H1 (cell line): Measurements from ENCODE around the gene CREB3L4. TPM values are rescaled to one million over a fixed set of nuclear protein-coding genes. Genes with fewer than 3 reads are reported as not detected.

Experiments
- CTCF ChIA-PET: fragments of 300-600 bp; sonication (Branson Sonifier 250); formaldehyde crosslinking; loops from one replicate; lab custom pipeline; 2021; ENCODE audit not compliant: partially characterized antibody; lab: Charles Lee
- POLR2A ChIA-PET: fragments of 300-600 bp; sonication (Branson Sonifier 250); formaldehyde crosslinking; loops from one replicate; lab custom pipeline; 2021; ENCODE audit warnings: inconsistent platforms; ENCODE audit not compliant: partially characterized antibody; lab: Charles Lee
- DNase-seq, 2 experiments: peaks; one replicate each; pipeline versions ENCODE4 v3.0.0 to v3.0.0-alpha.2; 2010 to 2022; ENCODE audit warnings: low spot score in 2 of 2, low read depth in 1 of 2, mixed read lengths in 1 of 2
- FAIRE-seq: peaks from 2 replicates; lab custom pipeline; 2011; peaks lifted over from hg19 to GRCh38; lab: Jason Lieb, UNC
- H2AFZ ChIP-seq: 2 replicates; pipeline ENCODE4 v1.8.1; 2012; ENCODE audit warnings: low read length, inconsistent platforms
- H2AK5ac ChIP-seq: 2 replicates; pipeline ENCODE4 v1.6.1; 2013; ENCODE audit warnings: low read depth, low read length
- H2BK120ac ChIP-seq: replicated peaks from 2 replicates; pipeline ENCODE3; 2013; ENCODE audit warnings: low read depth, low read length, inconsistent platforms
- H2BK12ac ChIP-seq: 2 replicates; pipeline ENCODE4 v1.6.1; 2013; ENCODE audit warnings: low read depth, low read length
- H2BK15ac ChIP-seq: 2 replicates; pipeline ENCODE4 v1.6.1; 2013; ENCODE audit warnings: low read length
- H2BK20ac ChIP-seq: 2 replicates; pipeline ENCODE4 v1.6.1; 2013; ENCODE audit warnings: low read length
- H2BK5ac ChIP-seq: 2 replicates; pipeline ENCODE4 v1.6.1; 2013; ENCODE audit warnings: low read depth, low read length
- H3K14ac ChIP-seq: 2 replicates; pipeline ENCODE4 v1.6.1; 2013; ENCODE audit warnings: inconsistent platforms; ENCODE audit not compliant: insufficient read length
- H3K18ac ChIP-seq: 2 replicates; pipeline ENCODE4 v1.6.1; 2013; ENCODE audit warnings: low read length; ENCODE audit errors: extremely low read depth
- H3K23ac ChIP-seq: 2 replicates; pipeline ENCODE4 v1.6.1; 2013; ENCODE audit warnings: inconsistent platforms; ENCODE audit not compliant: insufficient read length
- H3K23me2 ChIP-seq: 2 replicates; pipeline ENCODE4 v1.6.1; 2013; ENCODE audit warnings: low read depth, low read length
- H3K27ac ChIP-seq: 2 replicates; pipeline ENCODE4 v1.6.1; 2011; ENCODE audit warnings: low read depth, low read length, inconsistent platforms
- H3K27me3 ChIP-seq, 4 experiments: replicated peaks in 1 of 4; 1 replicate in 1 of 4; 2 replicates in 3 of 4; pipeline versions ENCODE4 v1.6.1 to v1.8.1; 2011 to 2013; ENCODE audit warnings: low read length in 3 of 4, mild to moderate bottlenecking in 3 of 4, inconsistent platforms in 2 of 4, mixed read lengths in 2 of 4, moderate library complexity in 1 of 4; ENCODE audit not compliant: control insufficient read depth in 3 of 4, insufficient read depth in 3 of 4; ENCODE audit errors: extremely low read depth in 1 of 4
- H3K36me3 ChIP-seq, 4 experiments: 2 replicates each; pipeline versions ENCODE4 v1.6.1 to v1.8.1; 2011 to 2013; ENCODE audit warnings: mild to moderate bottlenecking in 4 of 4, low read length in 3 of 4, moderate library complexity in 2 of 4, control low read depth in 1 of 4, inconsistent platforms in 1 of 4; ENCODE audit not compliant: insufficient read depth in 4 of 4, control insufficient read depth in 2 of 4
- H3K4ac ChIP-seq: replicated peaks from 2 replicates; pipeline ENCODE3; 2013; ENCODE audit warnings: low read length, low read depth, mixed read lengths, inconsistent platforms; ENCODE audit not compliant: insufficient read length
- H3K4me1 ChIP-seq, 4 experiments: replicated peaks in 1 of 4; 1 replicate in 1 of 4; 2 replicates in 3 of 4; pipeline versions ENCODE4 v1.6.1 to v1.8.1; 2011 to 2013; ENCODE audit warnings: low read length in 3 of 4, inconsistent platforms in 2 of 4, mixed read lengths in 1 of 4; ENCODE audit not compliant: insufficient read depth in 4 of 4, control insufficient read depth in 3 of 4
- H3K4me2 ChIP-seq, 2 experiments: 2 replicates each; pipeline versions ENCODE4 v1.6.1 to v1.8.1; 2011 to 2013; ENCODE audit warnings: low read depth in 2 of 2, low read length in 2 of 2, control low read depth in 1 of 2, inconsistent platforms in 1 of 2, mild to moderate bottlenecking in 1 of 2; ENCODE audit not compliant: insufficient read depth in 1 of 2
- H3K4me3 ChIP-seq, 4 experiments: fragments of 200-600, 300-600 bp in 1 of 4; sonication (generic), shearing (Covaris generic), sonication (Bioruptor Twin) in 1 of 4; 2 replicates each; pipeline versions ENCODE4 v1.5.1 to v1.8.1; 2011 to 2016; ENCODE audit warnings: low read length in 4 of 4, low read depth in 3 of 4, control low read depth in 2 of 4, inconsistent platforms in 2 of 4, mild to moderate bottlenecking in 2 of 4, mixed read lengths in 1 of 4, moderate library complexity in 1 of 4; ENCODE audit not compliant: insufficient read depth in 2 of 4; ENCODE audit errors: extremely low read depth in 1 of 4
- H3K56ac ChIP-seq: replicated peaks from 2 replicates; pipeline ENCODE3; 2013; ENCODE audit warnings: low read depth, mild to moderate bottlenecking, mixed read lengths, low read length, inconsistent platforms; ENCODE audit not compliant: insufficient read length
- H3K79me1 ChIP-seq: 2 replicates; pipeline ENCODE4 v1.6.1; 2013; ENCODE audit warnings: low read depth, low read length, control low read depth
- H3K79me2 ChIP-seq, 2 experiments: 2 replicates each; pipeline versions ENCODE4 v1.6.1 to v1.8.1; 2012 to 2013; ENCODE audit warnings: low read length in 2 of 2, mild to moderate bottlenecking in 2 of 2, inconsistent platforms in 1 of 2; ENCODE audit not compliant: insufficient read depth in 2 of 2, control insufficient read depth in 1 of 2
- H3K9ac ChIP-seq, 4 experiments: replicated peaks in 1 of 4; 1 replicate in 1 of 4; 2 replicates in 3 of 4; pipeline versions ENCODE4 v1.6.1 to v1.8.1; 2011 to 2013; ENCODE audit warnings: low read depth in 3 of 4, low read length in 3 of 4, control low read depth in 2 of 4, mild to moderate bottlenecking in 2 of 4, moderate library complexity in 2 of 4, inconsistent platforms in 1 of 4; ENCODE audit errors: extremely low read depth in 1 of 4
- H3K9me3 ChIP-seq, 2 experiments: 2 replicates each; pipeline versions ENCODE4 v1.6.1 to v1.8.1; 2012 to 2013; ENCODE audit warnings: mild to moderate bottlenecking in 2 of 2, moderate library complexity in 2 of 2, control low read depth in 1 of 2, inconsistent platforms in 1 of 2, low read depth in 1 of 2, low read length in 1 of 2, mixed read lengths in 1 of 2; ENCODE audit not compliant: insufficient read depth in 2 of 2
- H4K20me1 ChIP-seq, 2 experiments: replicated peaks in 1 of 2; 2 replicates each; pipeline versions ENCODE3 to v1.8.1; 2011 to 2013; ENCODE audit warnings: inconsistent platforms in 2 of 2, low read length in 2 of 2, mild to moderate bottlenecking in 1 of 2; ENCODE audit not compliant: insufficient read depth in 2 of 2, control insufficient read depth in 1 of 2
- H4K5ac ChIP-seq: 2 replicates; pipeline ENCODE4 v1.6.1; 2013; ENCODE audit warnings: low read length, low read depth, mixed read lengths, inconsistent platforms; ENCODE audit not compliant: insufficient read length
- H4K8ac ChIP-seq: 2 replicates; pipeline ENCODE4 v1.8.0; 2013; ENCODE audit warnings: mild to moderate bottlenecking, moderate library complexity, low read length, inconsistent platforms; ENCODE audit not compliant: insufficient read depth; ENCODE audit errors: extremely low read depth
- H4K91ac ChIP-seq: replicated peaks from 2 replicates; pipeline ENCODE3; 2013; ENCODE audit warnings: low read length, mixed read lengths, inconsistent platforms; ENCODE audit not compliant: insufficient read length
- JUND ChIP-seq: IDR thresholded peaks from 2 replicates; pipeline ENCODE4 v1.6.1; 2011; ENCODE audit warnings: mild to moderate bottlenecking, improper control_type of control experiment, low read length
- POLR2AphosphoS5 ChIP-seq: IDR thresholded peaks from 2 replicates; pipeline ENCODE4 v1.6.1; 2011; ENCODE audit warnings: low read depth, low read length
- TCF12 ChIP-seq: IDR thresholded peaks from 2 replicates; pipeline ENCODE4 v1.6.1; 2011; ENCODE audit warnings: low read depth, mild to moderate bottlenecking, low read length
- WGBS, 2 experiments: shearing (Covaris generic) in 1 of 2; methylation state at CpG; one replicate each; pipeline versions ENCODE4 v1.1.6 to v1.1.7; 2013 to 2015; ENCODE audit warnings: low lambda C conversion rate in 2 of 2, mixed read lengths in 2 of 2, inconsistent platforms in 1 of 2, low coverage in 1 of 2, missing lambda C conversion rate in 1 of 2; ENCODE audit not compliant: insufficient replicate concordance in 2 of 2, insufficient coverage in 1 of 2, insufficient read length in 1 of 2; ENCODE audit errors: extremely low coverage in 1 of 2, missing lambda C conversion rate in 1 of 2; 5-methylcytosine and 5-hydroxymethylcytosine counted together
- polyA plus RNA-seq, 7 experiments: library from polyadenylated mRNA; depleted of rRNA in 3 of 7; stranded (reverse) in 5 of 7; unstranded in 2 of 7; fragments of >200 nt in 5 of 7; fragments of 200-250 nt in 2 of 7; gene quantifications; 1 replicate in 5 of 7; 2 replicates in 1 of 7; 4 replicates in 1 of 7; pipeline versions ENCODE4 v1.2.1 to v1.2.3, GENCODE V29; 2011 to 2013; ENCODE audit warnings: missing spikeins in 2 of 7, mixed read lengths in 2 of 7
- total RNA-seq: library from RNA; stranded (reverse); fragmentation: NEBNext Ultra II Directional; extraction: Animal tissue kit (Norgen Biotek cat#: 25700); gene quantifications from 2 replicates; pipeline ENCODE4 v1.2.1, GENCODE V29; 2021

Gene CREB3L4
- total and polyA plus RNA-seq, 2 of the 8 experiments (the other 6 are each of a cell fraction or from before 2014, with no cell fraction given) = 34.4 to 54.0 TPM

DNA sequence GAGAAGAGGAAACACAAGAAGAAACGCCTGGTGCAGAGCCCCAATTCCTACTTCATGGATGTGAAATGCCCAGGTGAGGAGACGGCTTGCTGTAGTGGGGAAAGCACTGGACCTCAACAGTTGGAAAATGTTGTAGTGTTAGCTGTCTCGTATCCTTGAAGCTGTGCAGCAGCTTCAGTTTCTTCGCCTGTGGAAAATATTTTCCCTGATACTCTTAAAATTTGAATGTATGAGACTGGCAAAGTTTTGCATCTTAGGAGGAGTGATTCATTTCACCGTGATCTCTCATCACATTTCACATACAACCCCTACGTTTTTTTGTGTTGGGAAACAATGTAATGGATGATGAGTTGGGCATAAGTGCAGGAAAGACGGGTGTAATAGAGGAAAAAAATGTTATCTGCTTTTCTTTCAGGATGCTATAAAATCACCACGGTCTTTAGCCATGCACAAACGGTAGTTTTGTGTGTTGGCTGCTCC is 23.5 kb downstream of the CREB3L4 start:
- Histone ChIP-seq H3K14ac (no peak overlapping the region), H2BK120ac (no peak overlapping the region), H3K56ac (peak overlapping the region; percentile 89), H4K5ac (peak overlapping the region; percentile 71), H3K9ac (peak overlapping the region; percentile 91 to 100 (median 98)), H2BK5ac (peak overlapping the region; percentile 90), H3K4me3 (peak overlapping the region; percentile 78 to 95 (median 87)), H3K23me2 (peaks cover 9% of the 10 kb centered on the region), H2AK5ac (no peak overlapping the region), H3K4me2 (peak overlapping the region; percentile 75 to 91), H3K27ac (peak overlapping the region; percentile 95; the same call in 1 of the 2 replicates), H3K79me2 (peaks cover 0 to 19% of the 10 kb centered on the region in 2 experiments; a peak in 3 of 4 replicates), H2BK20ac (no peak overlapping the region), H3K18ac (no peak overlapping the region), H3K79me1 (no peaks in the 10 kb centered on the region), H3K9me3 (peaks cover 0 to 3% of the 10 kb centered on the region in 2 experiments; a peak in 1 of 4 replicates), H3K23ac (no peak overlapping the region), H2BK12ac (no peak overlapping the region; the same call in 1 of the 2 replicates), H4K91ac (no peak overlapping the region), H3K4me1 (peaks cover 0 to 8% (median 3%) of the 10 kb centered on the region in 4 experiments; a peak in 4 of 7 replicates), H3K27me3 (no peaks in the 10 kb centered on the region), H3K4ac (peak overlapping the region; percentile 27), H2AFZ (no peak overlapping the region), H2BK15ac (no peak overlapping the region), H3K36me3 (peaks cover 14 to 45% (median 28%) of the 10 kb centered on the region in 4 experiments), H4K20me1 (peaks cover 0 to 8% of the 10 kb centered on the region in 2 experiments), H4K8ac (no peak overlapping the region)
- 18% methylated on average over 9 of the region's 9 CpGs; no CpG with 5 or more reads in 1 of the 2 experiments for WGBS, 2 experiments
- DNase-seq (no peak), FAIRE-seq (no peak)
- TF ChIP-seq POLR2AphosphoS5 (no peak), TCF12 (no peak), JUND (no peak)
- ChIA-PET POLR2A (interaction anchor here (0.8 to 13.2 kb wide), 75 partner anchors 11 to 471 kb away, joined by 3 to 454 read pairs (median 6); partner anchors contain the start of genes CREB3L4, CRTC2, DENND4B and GATAD2B), CTCF (interaction anchor here (0.9 to 1.2 kb wide), 4 partner anchors 9 to 71 kb away, joined by 3 to 6 read pairs (median 4); no protein-coding TSS in a partner anchor)
